Ecto neural progenitor cell (in vitro differentiated cells): ENCODE results near the gene OTOP2.
A peak's percentile ranks its signal among the peaks of the same experiment; 100 is the strongest.
"Not testable (repeated sequence)": the region's sequence is repeated elsewhere in the genome, so short reads cannot be mapped to it uniquely, and the experiment has no call there.

Experiments
- DNase-seq: peaks from one replicate; pipeline ENCODE4 v3.0.0-alpha.2; 2018; ENCODE audit warnings: low spot score

Gene OTOP2

GRCh38 chr17:74972107-74972972 is 48.3 kb downstream of the OTOP2 start, which contains the start of gene HID1:
Gene HID1, minus strand, starts transcription at chr17:74972759. Its CDS starts 103 bp downstream, at chr17:74972656.
- peak; percentile 94 for DNase-seq

- peak; percentile 59 for DNase-seq
Observed at GRCh38 chr17:74972973-74973328, 48.9 kb downstream of the OTOP2 start.

- DNase-seq: no peak
Observed at GRCh38 chr17:74975943-74976342, 51.9 kb downstream of the OTOP2 start.

- no peak for DNase-seq
Observed at GRCh38 chr17:74977802-74978201, 53.7 kb downstream of the OTOP2 start.

- DNase-seq: no peak
Observed at GRCh38 chr17:74978240-74978639, 54.2 kb downstream of the OTOP2 start.

- DNase-seq: no peak
Observed at GRCh38 chr17:74979408-74980146, 55.5 kb downstream of the OTOP2 start.

GRCh38 chr17:74981318-74981978 is 57.4 kb downstream of the OTOP2 start:
- no peak for DNase-seq

- DNase-seq: peak; percentile 94
Observed at GRCh38 chr17:74981979-74982662, 58.0 kb downstream of the OTOP2 start.

GRCh38 chr17:74982663-74983313 is 58.7 kb downstream of the OTOP2 start:
- not testable (repeated sequence) for DNase-seq
